ENCODE measurements around the gene USH2A.
A peak's percentile ranks its signal among the peaks of the same experiment; 100 is the strongest.

Gene USH2A

GRCh38 chr1:215887627-215888026 is 535.6 kb downstream of the USH2A start:
- DNase-seq (ENCODE audit: extremely low spot score), result no peak
- TF ChIP-seq ARNT (IDR thresholded peaks at IDR 0.05) (no peak), L3MBTL2 (conservative IDR thresholded peaks at IDR 0.05) (no peak), TARDBP (IDR thresholded peaks at IDR 0.05) (no peak)
- ChIA-PET CTCF (interaction anchor here (0.6 kb wide), 3 partner anchors 41 to 419 kb away, joined by 3 read pairs; no protein-coding TSS in a partner anchor), POLR2A (no interaction called here)

DNA sequence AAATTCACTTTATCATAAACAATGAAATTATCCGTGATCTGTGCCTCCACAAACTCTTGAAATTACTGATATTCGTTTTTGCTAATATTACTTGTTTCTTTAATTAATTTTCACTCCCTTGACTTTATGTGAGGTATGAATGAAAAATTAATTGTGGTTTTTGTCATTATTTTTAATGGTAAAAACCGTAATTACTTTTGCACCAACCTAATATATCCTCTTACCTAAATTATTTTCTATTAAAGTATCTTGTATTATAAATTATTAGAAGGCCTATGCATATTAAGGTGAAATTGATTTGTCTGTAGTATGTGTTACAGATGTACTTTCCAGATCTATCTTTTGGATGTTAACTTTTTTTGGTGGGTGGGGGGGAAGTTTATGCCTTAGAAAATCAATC is 540.2 kb downstream of the USH2A start:
- DNase-seq (ENCODE audit: extremely low spot score), result no peak
- CTCF ChIA-PET, result no interaction called here
- TF ChIP-seq ELF4 (IDR thresholded peaks at IDR 0.05), result peak; percentile 62; the same call in 1 of the 2 replicates
- no peak for TF ChIP-seq FOXK2 (IDR thresholded peaks at IDR 0.05)
- POLR2A ChIA-PET, result no interaction called here

- no peak for DNase-seq (ENCODE audit: extremely low spot score)
- POLR2A ChIA-PET, result no interaction called here
- CTCF ChIA-PET, result no interaction called here
- TF ChIP-seq BHLHE40 (IDR thresholded peaks at IDR 0.05; ENCODE audit: borderline replicate concordance), result no peak
- TF ChIP-seq CTBP1 (IDR thresholded peaks at IDR 0.05; ENCODE audit: borderline replicate concordance), result no peak
- no peak for TF ChIP-seq FOXK2 (IDR thresholded peaks at IDR 0.05)
- TF ChIP-seq, protein P1, sequence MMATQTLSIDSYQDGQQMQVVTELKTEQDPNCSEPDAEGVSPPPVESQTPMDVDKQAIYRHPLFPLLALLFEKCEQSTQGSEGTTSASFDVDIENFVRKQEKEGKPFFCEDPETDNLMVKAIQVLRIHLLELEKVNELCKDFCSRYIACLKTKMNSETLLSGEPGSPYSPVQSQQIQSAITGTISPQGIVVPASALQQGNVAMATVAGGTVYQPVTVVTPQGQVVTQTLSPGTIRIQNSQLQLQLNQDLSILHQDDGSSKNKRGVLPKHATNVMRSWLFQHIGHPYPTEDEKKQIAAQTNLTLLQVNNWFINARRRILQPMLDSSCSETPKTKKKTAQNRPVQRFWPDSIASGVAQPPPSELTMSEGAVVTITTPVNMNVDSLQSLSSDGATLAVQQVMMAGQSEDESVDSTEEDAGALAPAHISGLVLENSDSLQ (IDR thresholded peaks at IDR 0.05), result no peak
- no peak for TF ChIP-seq ARNT (IDR thresholded peaks at IDR 0.05)
- no peak for TF ChIP-seq SP1 (IDR thresholded peaks at IDR 0.05)
- TF ChIP-seq NFRKB (IDR thresholded peaks at IDR 0.05), result no peak
- TF ChIP-seq HDGF (IDR thresholded peaks at IDR 0.05; ENCODE audit: borderline replicate concordance), result no peak
- TF ChIP-seq ZNF384 (IDR thresholded peaks at IDR 0.05), result no peak
- TF ChIP-seq L3MBTL2 (conservative IDR thresholded peaks at IDR 0.05), result no peak
- no peak for TF ChIP-seq TARDBP (IDR thresholded peaks at IDR 0.05)
- TF ChIP-seq LEF1 (IDR thresholded peaks at IDR 0.05; ENCODE audit: borderline replicate concordance), result no peak
- TF ChIP-seq SUZ12 (IDR thresholded peaks at IDR 0.05), result no peak
- no peak for TF ChIP-seq ELF4 (IDR thresholded peaks at IDR 0.05)
- TF ChIP-seq FOXM1 (IDR thresholded peaks at IDR 0.05; ENCODE audit: borderline replicate concordance), result no peak
- no peak for TF ChIP-seq FOXA1 (IDR thresholded peaks at IDR 0.05)
These were observed 544.4 kb downstream of the USH2A start for GRCh38 chr1:215878843-215879242.

GRCh38 chr1:215878128-215878527 is 545.1 kb downstream of the USH2A start:
- TF ChIP-seq ARNT (IDR thresholded peaks at IDR 0.05), result no peak
- TF ChIP-seq FOXK2 (IDR thresholded peaks at IDR 0.05), result no peak
- no peak for TF ChIP-seq CTBP1 (IDR thresholded peaks at IDR 0.05; ENCODE audit: borderline replicate concordance)
- no peak for TF ChIP-seq ELF4 (IDR thresholded peaks at IDR 0.05)
- TF ChIP-seq, protein P1 (IDR thresholded peaks at IDR 0.05), result no peak
- TF ChIP-seq TARDBP (IDR thresholded peaks at IDR 0.05), result no peak
- no peak for TF ChIP-seq NFRKB (IDR thresholded peaks at IDR 0.05)
- ChIA-PET POLR2A (no interaction called here), CTCF (interaction anchor here (0.9 kb wide), 1 partner anchor 10 kb away, joined by 3 read pairs; no protein-coding TSS in a partner anchor)
- no peak for DNase-seq (ENCODE audit: extremely low spot score)

DNA sequence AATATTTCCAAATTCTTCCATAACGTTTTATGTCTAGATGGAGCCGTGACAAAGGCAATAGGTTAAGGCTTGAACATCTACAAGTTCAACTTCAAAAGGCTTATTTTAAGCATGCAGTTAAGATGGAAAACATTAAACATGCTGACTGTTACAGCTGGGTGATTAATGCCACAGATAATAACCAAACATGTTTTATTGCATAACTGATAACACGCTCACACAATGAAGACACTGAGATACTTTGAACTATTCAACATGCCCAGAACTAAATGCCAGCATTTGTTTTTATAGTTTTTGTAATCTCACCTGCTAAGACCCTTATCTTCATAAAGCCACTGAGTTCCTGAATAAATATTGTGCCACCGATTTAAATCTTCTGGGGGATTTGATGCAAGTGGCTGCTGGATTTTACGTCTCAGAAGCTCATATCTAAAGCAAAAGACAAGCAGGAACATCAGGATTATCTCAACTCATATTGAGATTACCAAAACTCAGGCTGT is 545.7 kb downstream of the USH2A start:
- POLR2A ChIA-PET, result no interaction called here
- CTCF ChIA-PET, result interaction anchor here (0.9 kb wide), 1 partner anchor 11 kb away, joined by 3 read pairs; no protein-coding TSS in a partner anchor
- no peak for DNase-seq (ENCODE audit: extremely low spot score)
- TF ChIP-seq BHLHE40 (IDR thresholded peaks at IDR 0.05; ENCODE audit: borderline replicate concordance), result no peak
- TF ChIP-seq ZNF384 (IDR thresholded peaks at IDR 0.05), result no peak
- TF ChIP-seq SP1 (IDR thresholded peaks at IDR 0.05), result no peak
- no peak for TF ChIP-seq FOXM1 (IDR thresholded peaks at IDR 0.05; ENCODE audit: borderline replicate concordance)
- no peak for TF ChIP-seq FOXK2 (IDR thresholded peaks at IDR 0.05)
- TF ChIP-seq NFRKB (IDR thresholded peaks at IDR 0.05), result no peak
- TF ChIP-seq FOXA1 (IDR thresholded peaks at IDR 0.05), result no peak
- TF ChIP-seq CTBP1 (IDR thresholded peaks at IDR 0.05; ENCODE audit: borderline replicate concordance), result no peak
- no peak for TF ChIP-seq L3MBTL2 (conservative IDR thresholded peaks at IDR 0.05)

DNA sequence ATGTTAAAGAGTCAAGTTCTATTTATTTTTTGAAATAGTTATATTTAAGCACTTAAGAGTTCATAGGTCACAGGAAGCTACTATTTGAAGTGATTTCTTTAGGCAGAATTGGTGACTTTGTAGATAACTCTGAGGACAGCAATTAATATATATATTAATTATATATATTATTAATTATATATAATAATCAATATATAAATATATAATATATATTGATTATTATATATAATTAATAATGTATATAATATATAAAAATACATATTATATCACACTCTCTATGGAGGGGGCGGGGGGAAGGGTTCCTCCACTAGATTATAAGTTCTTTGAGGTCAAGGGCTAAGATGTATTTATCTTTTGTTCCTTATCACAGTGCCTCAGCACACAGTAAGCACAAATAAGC is 547.5 kb downstream of the USH2A start:
- TF ChIP-seq BHLHE40 (IDR thresholded peaks at IDR 0.05; ENCODE audit: borderline replicate concordance), result no peak
- TF ChIP-seq TARDBP (IDR thresholded peaks at IDR 0.05), result no peak
- no peak for TF ChIP-seq LEF1 (IDR thresholded peaks at IDR 0.05; ENCODE audit: borderline replicate concordance)
- TF ChIP-seq NFRKB (IDR thresholded peaks at IDR 0.05), result no peak
- no peak for TF ChIP-seq ELF4 (IDR thresholded peaks at IDR 0.05)
- TF ChIP-seq HDGF (IDR thresholded peaks at IDR 0.05; ENCODE audit: borderline replicate concordance), result no peak
- TF ChIP-seq FOXK2 (IDR thresholded peaks at IDR 0.05), result no peak
- no peak for TF ChIP-seq FOXM1 (IDR thresholded peaks at IDR 0.05; ENCODE audit: borderline replicate concordance)
- no peak for TF ChIP-seq CTBP1 (IDR thresholded peaks at IDR 0.05; ENCODE audit: borderline replicate concordance)
- TF ChIP-seq L3MBTL2 (conservative IDR thresholded peaks at IDR 0.05), result no peak
- no peak for TF ChIP-seq ZNF384 (IDR thresholded peaks at IDR 0.05)
- TF ChIP-seq SUZ12 (IDR thresholded peaks at IDR 0.05), result no peak
- no peak for TF ChIP-seq SP1 (IDR thresholded peaks at IDR 0.05)
- TF ChIP-seq, protein P1 (IDR thresholded peaks at IDR 0.05), result no peak
- TF ChIP-seq ARNT (IDR thresholded peaks at IDR 0.05), result no peak
- no peak for TF ChIP-seq FOXA1 (IDR thresholded peaks at IDR 0.05)
- CTCF ChIA-PET, result no interaction called here
- POLR2A ChIA-PET, result no interaction called here
- DNase-seq (ENCODE audit: extremely low spot score), result no peak

DNA sequence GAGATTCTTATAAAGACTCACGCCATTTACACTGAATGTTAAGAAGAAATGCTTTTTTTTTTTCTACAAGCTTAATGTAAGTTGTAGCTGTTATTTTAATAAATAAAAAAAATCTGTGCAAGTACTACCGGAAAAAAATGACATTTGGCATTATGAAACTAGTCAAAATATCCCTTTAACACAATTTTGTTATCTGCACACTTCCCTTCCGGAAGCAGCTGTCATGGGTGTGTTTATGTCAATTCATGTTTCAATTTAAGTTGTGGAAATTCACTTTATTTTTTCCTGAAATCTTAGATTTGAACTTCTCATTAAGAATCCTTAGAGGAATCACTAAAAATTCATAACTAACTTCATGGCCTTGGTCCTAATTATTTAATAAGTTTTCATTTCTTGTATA is 548.0 kb downstream of the USH2A start:
- no peak for DNase-seq (ENCODE audit: extremely low spot score)
- ChIA-PET POLR2A (no interaction called here), CTCF (no interaction called here)
- TF ChIP-seq SP1 (IDR thresholded peaks at IDR 0.05), result no peak
- no peak for TF ChIP-seq FOXM1 (IDR thresholded peaks at IDR 0.05; ENCODE audit: borderline replicate concordance)
- no peak for TF ChIP-seq CTBP1 (IDR thresholded peaks at IDR 0.05; ENCODE audit: borderline replicate concordance)
- TF ChIP-seq BHLHE40 (IDR thresholded peaks at IDR 0.05; ENCODE audit: borderline replicate concordance), result no peak
- TF ChIP-seq ZNF384 (IDR thresholded peaks at IDR 0.05), result no peak
- TF ChIP-seq HDGF (IDR thresholded peaks at IDR 0.05; ENCODE audit: borderline replicate concordance), result no peak
- TF ChIP-seq FOXK2 (IDR thresholded peaks at IDR 0.05), result no peak
- TF ChIP-seq L3MBTL2 (conservative IDR thresholded peaks at IDR 0.05), result no peak
- TF ChIP-seq NFRKB (IDR thresholded peaks at IDR 0.05), result no peak

Data from HEK293T (cell line).